NCI-H82 treated with DMSO at 0.1 percent for 48 hours (cell line): Measurements from ENCODE around the gene TMEM131.
A peak's percentile ranks its signal among the peaks of the same experiment; 100 is the strongest.

Source experiments
- DNase-seq: peaks from one replicate; lab custom pipeline; 2025; ENCODE audit not compliant: unreplicated experiment; lab: John Stamatoyannopoulos, UW

The TMEM131 gene

GRCh38 chr2:97727296-97727695 is 268.5 kb downstream of the TMEM131 start:
- no peak for DNase-seq

GRCh38 chr2:97726261-97727064 is 269.3 kb downstream of the TMEM131 start:
- no peak for DNase-seq

GRCh38 chr2:97724946-97725688 is 270.6 kb downstream of the TMEM131 start:
- DNase-seq = no peak

- no peak for DNase-seq
Observed at GRCh38 chr2:97724501-97724900, 271.2 kb downstream of the TMEM131 start.

- no peak for DNase-seq
Observed at GRCh38 chr2:97724073-97724410, 271.7 kb downstream of the TMEM131 start.

- DNase-seq = peak; percentile 52
Observed at GRCh38 chr2:97723156-97724072, 272.3 kb downstream of the TMEM131 start.

- DNase-seq = no peak
Observed at GRCh38 chr2:97722227-97722626, 273.5 kb downstream of the TMEM131 start.

- DNase-seq = no peak
Observed at GRCh38 chr2:97720746-97721145, 275.0 kb downstream of the TMEM131 start.

- no peak for DNase-seq
Observed at GRCh38 chr2:97719362-97720155, 276.2 kb downstream of the TMEM131 start.

- DNase-seq = no peak
Observed at GRCh38 chr2:97718942-97719341, 276.8 kb downstream of the TMEM131 start.

- DNase-seq = no peak
Observed at GRCh38 chr2:97718051-97718882, 277.5 kb downstream of the TMEM131 start.

GRCh38 chr2:97717613-97717995 is 278.1 kb downstream of the TMEM131 start:
- DNase-seq = no peak

- DNase-seq = no peak
Observed at GRCh38 chr2:97716695-97717612, 278.8 kb downstream of the TMEM131 start.

- no peak for DNase-seq
Observed at GRCh38 chr2:97715951-97716694, 279.6 kb downstream of the TMEM131 start.

GRCh38 chr2:97714950-97715652 is 280.6 kb downstream of the TMEM131 start:
- DNase-seq = no peak

GRCh38 chr2:97714084-97714949 is 281.4 kb downstream of the TMEM131 start:
- DNase-seq = no peak
